IPS-20b (cell line): ENCODE results near the gene USF3.

Source experiments
- H3K27ac ChIP-seq: one replicate; pipeline ENCODE4 v1.5.1; 2013; ENCODE audit warnings: low read length
- H3K27me3 ChIP-seq: 2 replicates; pipeline ENCODE4 v1.6.1; 2013; ENCODE audit warnings: mild to moderate bottlenecking, low read length, inconsistent platforms; ENCODE audit not compliant: insufficient read depth
- H3K36me3 ChIP-seq: 2 replicates; pipeline ENCODE4 v1.6.1; 2013; ENCODE audit warnings: low read depth, mild to moderate bottlenecking, inconsistent platforms, low read length, moderate library complexity; ENCODE audit not compliant: insufficient read depth
- H3K4me1 ChIP-seq: 2 replicates; pipeline ENCODE4 v1.6.1; 2013; ENCODE audit warnings: mild to moderate bottlenecking, control low read depth, inconsistent platforms, low read length, moderate library complexity; ENCODE audit not compliant: insufficient read depth
- H3K4me3 ChIP-seq: 2 replicates; pipeline ENCODE4 v1.5.1; 2013; ENCODE audit warnings: mild to moderate bottlenecking, low read length, inconsistent platforms
- H3K9ac ChIP-seq: 2 replicates; pipeline ENCODE4 v1.6.1; 2013; ENCODE audit warnings: low read depth, mild to moderate bottlenecking, inconsistent platforms, low read length, moderate library complexity
- H3K9me3 ChIP-seq: 2 replicates; pipeline ENCODE4 v1.6.1; 2013; ENCODE audit warnings: mild to moderate bottlenecking, low read depth, low read length, inconsistent platforms; ENCODE audit not compliant: insufficient read depth

Gene USF3

GRCh38 chr3:113664523-113665094 lies 31.8 kb downstream of the USF3 start:
- H3K9me3 ChIP-seq: no peaks in the 10 kb centered on the region
- no peaks in the 10 kb centered on the region for H3K27me3 ChIP-seq
- H3K36me3 ChIP-seq: peaks cover 16% of the 10 kb centered on the region
- peaks cover 10% of the 10 kb centered on the region; the same call in 1 of the 2 replicates for H3K4me1 ChIP-seq
- H3K9ac ChIP-seq: no peak overlapping the region
- no peak overlapping the region for H3K4me3 ChIP-seq
- H3K27ac ChIP-seq: no peak overlapping the region

DNA sequence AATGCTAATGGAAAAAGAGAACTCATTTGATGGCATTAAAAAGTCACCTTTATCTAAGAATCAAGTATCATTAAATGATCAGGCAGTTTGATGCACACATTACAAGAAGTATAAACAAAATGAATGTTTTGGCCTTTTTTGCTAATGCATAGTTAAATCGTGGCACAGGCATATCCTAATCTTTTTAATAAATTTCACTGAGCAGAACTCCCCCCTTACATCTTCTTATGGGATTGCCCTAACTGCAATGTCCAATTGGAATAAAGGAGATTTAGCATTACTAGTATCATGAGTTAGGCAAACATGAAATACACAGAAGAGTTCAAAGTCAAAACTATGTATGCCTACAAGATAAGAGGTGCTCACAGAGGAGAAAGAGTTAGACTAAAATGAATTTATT lies 32.7 kb downstream of the USF3 start:
- peaks cover 22% of the 10 kb centered on the region for H3K36me3 ChIP-seq
- H3K4me3 ChIP-seq: no peak overlapping the region
- H3K4me1 ChIP-seq: peaks cover 10% of the 10 kb centered on the region; the same call in 1 of the 2 replicates
- no peak overlapping the region for H3K27ac ChIP-seq
- H3K9me3 ChIP-seq: no peaks in the 10 kb centered on the region
- H3K9ac ChIP-seq: no peak overlapping the region
- H3K27me3 ChIP-seq: no peaks in the 10 kb centered on the region

DNA sequence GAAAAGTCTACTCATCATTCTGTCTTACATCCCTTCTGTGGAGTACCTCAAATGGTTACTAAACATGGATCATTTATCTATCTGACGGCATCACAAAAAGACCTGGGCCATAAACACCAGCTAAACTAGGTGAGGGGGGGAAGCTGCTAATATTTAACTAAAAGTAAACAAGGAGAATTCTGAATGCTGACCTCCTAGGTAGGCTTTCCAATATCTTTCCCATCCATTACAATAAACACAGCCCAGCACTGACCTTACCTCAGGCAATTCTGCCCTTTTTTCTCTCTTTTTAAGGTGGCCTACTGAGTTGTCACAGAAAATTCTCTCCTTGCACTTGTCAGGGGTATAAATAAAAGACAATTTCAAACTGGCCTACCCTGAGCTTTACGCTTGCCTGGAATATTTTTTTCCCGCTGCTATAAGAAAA lies 33.1 kb downstream of the USF3 start:
- Histone ChIP-seq H3K36me3 (peaks cover 22% of the 10 kb centered on the region), H3K4me3 (no peak overlapping the region)

DNA sequence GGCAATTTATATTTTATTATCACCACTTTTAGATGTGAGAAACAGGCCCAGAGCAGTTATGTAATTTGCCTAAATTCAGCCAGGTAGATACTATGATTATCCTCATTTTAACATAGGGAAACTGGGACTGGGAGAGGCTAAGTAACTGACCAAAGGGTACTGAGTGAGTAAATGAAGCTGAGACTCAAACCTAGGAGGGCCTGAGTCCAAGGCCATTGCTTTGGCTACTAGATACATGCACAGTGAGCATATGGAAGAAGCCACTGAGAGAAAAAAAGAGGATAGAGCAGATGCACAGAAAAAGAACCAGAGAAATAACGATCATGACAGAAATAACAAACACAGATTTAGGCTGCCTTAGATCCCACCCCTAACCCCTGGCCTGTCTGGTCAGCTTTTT lies 33.6 kb downstream of the USF3 start:
- Histone ChIP-seq H3K36me3 (peaks cover 27% of the 10 kb centered on the region), H3K4me3 (no peak overlapping the region), H3K9ac (no peak overlapping the region), H3K9me3 (no peaks in the 10 kb centered on the region), H3K27ac (no peak overlapping the region), H3K27me3 (no peaks in the 10 kb centered on the region), H3K4me1 (peaks cover 1% of the 10 kb centered on the region; the same call in 1 of the 2 replicates)

More for the DNA sequence above, 33.1 kb downstream of the USF3 start:
- no peak overlapping the region for H3K9ac ChIP-seq
- H3K4me1 ChIP-seq: peaks cover 6% of the 10 kb centered on the region; the same call in 1 of the 2 replicates
- H3K9me3 ChIP-seq: no peaks in the 10 kb centered on the region
- H3K27me3 ChIP-seq: no peaks in the 10 kb centered on the region
- no peak overlapping the region for H3K27ac ChIP-seq

GRCh38 chr3:113660896-113661295 lies 35.5 kb downstream of the USF3 start:
- H3K27ac ChIP-seq: no peak overlapping the region

GRCh38 chr3:113660458-113660857 lies 36.0 kb downstream of the USF3 start:
- Histone ChIP-seq H3K9ac (no peak overlapping the region; the same call in 1 of the 2 replicates), H3K27ac (no peak overlapping the region), H3K4me3 (no peak overlapping the region), H3K9me3 (no peaks in the 10 kb centered on the region), H3K4me1 (no peaks in the 10 kb centered on the region), H3K36me3 (peaks cover 34% of the 10 kb centered on the region), H3K27me3 (no peaks in the 10 kb centered on the region)

More at GRCh38 chr3:113660896-113661295, 35.5 kb downstream of the USF3 start:
- H3K9ac ChIP-seq: no peak overlapping the region; the same call in 1 of the 2 replicates
- H3K9me3 ChIP-seq: no peaks in the 10 kb centered on the region
- H3K4me1 ChIP-seq: no peaks in the 10 kb centered on the region
- peaks cover 30% of the 10 kb centered on the region for H3K36me3 ChIP-seq
- H3K27me3 ChIP-seq: no peaks in the 10 kb centered on the region
- H3K4me3 ChIP-seq: no peak overlapping the region

- H3K4me3 ChIP-seq: no peak overlapping the region
- no peaks in the 10 kb centered on the region for H3K27me3 ChIP-seq
- peaks cover 35% of the 10 kb centered on the region for H3K36me3 ChIP-seq
- no peaks in the 10 kb centered on the region for H3K4me1 ChIP-seq
- no peaks in the 10 kb centered on the region for H3K9me3 ChIP-seq
- H3K9ac ChIP-seq: no peak overlapping the region
- no peak overlapping the region for H3K27ac ChIP-seq
These were observed 36.4 kb downstream of the USF3 start for GRCh38 chr3:113659996-113660395.

- H3K27ac ChIP-seq: no peak overlapping the region
These were observed 37.3 kb downstream of the USF3 start for GRCh38 chr3:113659101-113659541.

DNA sequence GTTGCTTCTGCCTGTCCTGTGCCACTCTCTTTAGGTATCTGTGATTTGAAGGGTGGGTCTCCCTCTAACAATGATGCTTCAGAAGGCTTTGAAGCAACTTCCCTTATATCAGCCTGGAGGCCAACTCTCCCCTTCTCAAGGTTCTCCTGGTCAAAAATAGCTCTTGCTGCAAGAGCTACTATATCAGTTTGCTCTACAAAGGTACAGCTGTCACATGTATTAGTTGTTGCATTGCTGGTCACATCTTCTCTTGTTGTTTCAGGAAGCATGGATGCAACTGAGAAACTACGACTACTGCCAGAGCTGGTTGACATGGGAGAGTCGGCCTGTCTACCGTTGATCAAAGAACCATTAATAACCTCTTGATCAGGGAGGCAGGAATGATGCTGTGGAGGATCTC lies 38.3 kb downstream of the USF3 start:
- H3K4me1 ChIP-seq: no peaks in the 10 kb centered on the region
- no peaks in the 10 kb centered on the region for H3K9me3 ChIP-seq
- H3K4me3 ChIP-seq: no peak overlapping the region
- no peak overlapping the region for H3K27ac ChIP-seq
- no peaks in the 10 kb centered on the region for H3K27me3 ChIP-seq
- H3K36me3 ChIP-seq: peaks cover 35% of the 10 kb centered on the region
- no peak overlapping the region for H3K9ac ChIP-seq

More at GRCh38 chr3:113659101-113659541, 37.3 kb downstream of the USF3 start:
- peaks cover 35% of the 10 kb centered on the region for H3K36me3 ChIP-seq
- no peaks in the 10 kb centered on the region for H3K4me1 ChIP-seq
- H3K27me3 ChIP-seq: no peaks in the 10 kb centered on the region
- H3K9me3 ChIP-seq: no peaks in the 10 kb centered on the region
- H3K9ac ChIP-seq: no peak overlapping the region
- no peak overlapping the region for H3K4me3 ChIP-seq

- Histone ChIP-seq H3K4me3 (no peak overlapping the region), H3K4me1 (no peaks in the 10 kb centered on the region), H3K27ac (no peak overlapping the region), H3K9ac (no peak overlapping the region), H3K36me3 (peaks cover 21% of the 10 kb centered on the region), H3K9me3 (no peaks in the 10 kb centered on the region), H3K27me3 (no peaks in the 10 kb centered on the region)
These were observed 41.6 kb downstream of the USF3 start for GRCh38 chr3:113654851-113655250.

DNA sequence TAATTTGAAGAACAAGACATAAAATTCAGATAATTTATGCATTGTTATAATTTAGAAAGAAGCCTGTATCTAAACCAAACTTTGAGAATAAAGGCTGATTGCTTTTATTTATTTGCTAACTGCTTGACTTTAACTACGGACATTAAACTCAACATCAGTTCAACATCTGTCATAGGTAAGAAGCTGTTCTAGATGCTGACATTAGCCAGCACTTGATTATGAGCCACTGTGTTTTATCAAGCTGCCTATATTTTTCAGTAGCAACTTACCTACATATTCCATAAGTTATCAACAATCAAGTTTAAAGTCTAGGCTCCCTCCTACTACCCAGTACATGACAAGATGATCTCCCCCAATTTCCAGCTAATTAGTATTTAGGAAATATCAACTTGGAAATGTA lies 42.1 kb downstream of the USF3 start:
- Histone ChIP-seq H3K9ac (no peak overlapping the region), H3K4me3 (no peak overlapping the region), H3K27me3 (no peaks in the 10 kb centered on the region), H3K9me3 (no peaks in the 10 kb centered on the region), H3K36me3 (peaks cover 16% of the 10 kb centered on the region), H3K4me1 (no peaks in the 10 kb centered on the region), H3K27ac (no peak overlapping the region)

DNA sequence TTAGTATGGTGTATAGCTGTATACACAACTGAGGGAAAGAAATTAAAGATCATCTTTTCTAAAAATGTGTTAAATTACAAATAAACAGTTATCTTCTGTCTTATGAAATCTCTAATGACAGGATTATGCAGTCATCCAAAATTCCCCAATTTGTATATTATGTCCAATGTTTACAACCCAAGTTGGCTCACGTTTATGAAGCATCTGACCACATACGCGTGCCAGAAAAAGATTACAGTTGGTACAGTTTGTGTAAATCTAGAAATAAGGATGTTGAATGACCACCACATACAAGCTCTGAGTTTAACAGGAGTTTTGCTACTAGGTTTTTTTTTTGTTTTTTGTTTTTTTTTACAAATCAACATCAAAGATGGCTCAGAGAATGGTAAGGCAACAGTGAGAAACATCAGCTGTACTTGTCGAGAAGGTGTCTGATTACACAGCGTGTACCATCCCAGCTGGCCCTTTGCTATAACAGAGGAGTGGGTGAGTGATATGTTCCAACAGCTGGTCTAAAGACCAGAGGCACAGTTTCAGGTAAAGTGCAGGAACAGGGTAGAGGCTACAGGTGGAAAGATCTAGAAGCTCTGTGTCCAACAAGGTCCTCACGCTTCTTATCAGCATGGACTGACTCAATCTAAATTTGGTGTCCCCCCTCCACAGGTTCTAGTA lies 47.1 kb downstream of the USF3 start:
- H3K4me1 ChIP-seq: no peaks in the 10 kb centered on the region
- no peak overlapping the region for H3K9ac ChIP-seq
- H3K4me3 ChIP-seq: no peak overlapping the region
- no peaks in the 10 kb centered on the region for H3K36me3 ChIP-seq
- H3K27ac ChIP-seq: no peak overlapping the region
- peaks cover 15% of the 10 kb centered on the region for H3K9me3 ChIP-seq
- no peaks in the 10 kb centered on the region for H3K27me3 ChIP-seq
